GM23338 (cell line): ENCODE data around the gene GIPC1. TPM values are rescaled to one million over a fixed set of nuclear protein-coding genes. Genes with fewer than 3 reads are reported as not detected.
"Not testable (repeated sequence)": the region's sequence is repeated elsewhere in the genome, so short reads cannot be mapped to it uniquely, and the experiment has no call there.

Source experiments
- ATAC-seq: fragments of 200-7000 bp; cut with Tn5 transposase; 3 replicates; pipeline ENCODE4 v1.9.1; 2020
- DNase-seq: peaks from one replicate; pipeline ENCODE4 v3.0.0-alpha.2; 2015; ENCODE audit warnings: low spot score
- H2AFZ ChIP-seq: fragments of 200-600 bp; sonication (generic); 2 replicates; pipeline ENCODE4 v1.8.0; 2016; ENCODE audit warnings: antibody characterized with exemption, mild to moderate bottlenecking, moderate library complexity
- H3F3A ChIP-seq: fragments of 200-600 bp; sonication (generic); replicated peaks from 2 replicates; pipeline ENCODE4 v1.8.0; 2017; ENCODE audit warnings: antibody characterized with exemption, mixed run types, low read depth
- H3K27ac ChIP-seq: fragments of 200-600 bp; sonication (generic); 2 replicates; pipeline ENCODE4 v1.6.1; 2016; ENCODE audit warnings: low read depth
- H3K27me3 ChIP-seq: fragments of 200-600 bp; sonication (generic); 2 replicates; pipeline ENCODE4 v1.8.0; 2016; ENCODE audit warnings: mild to moderate bottlenecking, mixed run types, moderate library complexity; ENCODE audit not compliant: insufficient read depth
- H3K36me3 ChIP-seq: fragments of 200-600 bp; sonication (generic); 2 replicates; pipeline ENCODE4 v1.8.0; 2016; ENCODE audit warnings: mild to moderate bottlenecking; ENCODE audit not compliant: insufficient read depth
- H3K4me1 ChIP-seq: fragments of 200-600 bp; sonication (generic); 2 replicates; pipeline ENCODE4 v1.8.0; 2016; ENCODE audit warnings: mild to moderate bottlenecking, moderate library complexity; ENCODE audit not compliant: insufficient read depth
- H3K4me2 ChIP-seq: fragments of 200-600 bp; sonication (generic); 2 replicates; pipeline ENCODE4 v1.7.1; 2017; ENCODE audit warnings: mixed run types
- H3K4me3 ChIP-seq: fragments of 200-600 bp; sonication (generic); 2 replicates; pipeline ENCODE4 v1.6.1; 2016; ENCODE audit warnings: mixed run types
- H3K79me2 ChIP-seq: fragments of 200-600 bp; sonication (generic); replicated peaks from 2 replicates; pipeline ENCODE4 v1.8.0; 2017; ENCODE audit warnings: mild to moderate bottlenecking; ENCODE audit not compliant: insufficient read depth
- H3K9me2 ChIP-seq: fragments of 200-600 bp; sonication (generic); 2 replicates; pipeline ENCODE4 v1.8.0; 2017; ENCODE audit not compliant: insufficient read depth
- H4K20me1 ChIP-seq: fragments of 200-600 bp; sonication (generic); replicated peaks from 2 replicates; pipeline ENCODE4 v1.8.0; 2017; ENCODE audit warnings: mild to moderate bottlenecking; ENCODE audit not compliant: insufficient read depth
- H3K27ac Mint-ChIP-seq: 2 replicates; pipeline ENCODE4 v1.8.0; 2020; ENCODE audit warnings: inconsistent platforms, mild to moderate bottlenecking, moderate library complexity, mixed read lengths
- H3K27me3 Mint-ChIP-seq: 3 replicates; pipeline ENCODE4 v1.8.0; 2022; ENCODE audit warnings: low read depth, mild to moderate bottlenecking, moderate library complexity, mixed read lengths, inconsistent platforms; ENCODE audit not compliant: insufficient read depth, poor library complexity
- H3K36me3 Mint-ChIP-seq: 3 replicates; pipeline ENCODE4 v1.8.0; 2021; ENCODE audit warnings: low read depth, mild to moderate bottlenecking, inconsistent platforms, moderate library complexity, mixed read lengths
- H3K4me1 Mint-ChIP-seq: 3 replicates; pipeline ENCODE4 v1.8.0; 2020; ENCODE audit warnings: mild to moderate bottlenecking, inconsistent platforms, mixed read lengths
- H3K4me3 Mint-ChIP-seq: 3 replicates; pipeline ENCODE4 v1.8.0; 2021; ENCODE audit warnings: moderate library complexity, mild to moderate bottlenecking, inconsistent platforms, mixed read lengths
- H3K9me3 Mint-ChIP-seq: 3 replicates; pipeline ENCODE4 v1.8.0; 2020; ENCODE audit warnings: moderate library complexity, mild to moderate bottlenecking, inconsistent platforms, mixed read lengths
- CREB1 ChIP-seq: fragments of 250-450 bp; sonication (Bioruptor Pico); IDR thresholded peaks from 2 replicates; pipeline ENCODE4 v1.5.0; 2020; ENCODE audit warnings: low read depth, mild to moderate bottlenecking, moderate library complexity
- CTCF ChIP-seq, 2 experiments: fragments of 200-600 bp in 1 of 2; sonication (generic) in 1 of 2; conservative IDR thresholded peaks; 2 replicates each; pipeline versions ENCODE4 v1.5.1 to v1.6.1; 2016 to 2017; ENCODE audit warnings: antibody characterized with exemption in 2 of 2, low read depth in 2 of 2, mild to moderate bottlenecking in 2 of 2, moderate library complexity in 1 of 2
- ETS1 ChIP-seq: IDR thresholded peaks from 2 replicates; pipeline ENCODE4 v1.6.1; 2016; ENCODE audit warnings: antibody characterized with exemption
- EZH2 ChIP-seq: fragments of 200-600 bp; sonication (generic); IDR thresholded peaks from one replicate; pipeline ENCODE4 v1.8.0; 2017; ENCODE audit warnings: antibody characterized with exemption, mild to moderate bottlenecking, low read depth; ENCODE audit not compliant: unreplicated experiment
- EZH2phosphoT487 ChIP-seq: fragments of 200-600 bp; sonication (generic); IDR thresholded peaks from one replicate; pipeline ENCODE4 v1.8.1; 2018; ENCODE audit warnings: antibody characterized with exemption; ENCODE audit not compliant: unreplicated experiment
- JUNB ChIP-seq: IDR thresholded peaks from one replicate; pipeline ENCODE4 v1.6.1; 2016; ENCODE audit warnings: antibody characterized with exemption; ENCODE audit not compliant: unreplicated experiment
- NANOG ChIP-seq: IDR thresholded peaks from 2 replicates; pipeline ENCODE4 v1.6.1; 2016; ENCODE audit warnings: antibody characterized with exemption, borderline replicate concordance
- POLR2AphosphoS5 ChIP-seq: IDR thresholded peaks from 2 replicates; pipeline ENCODE4 v1.6.1; 2016; ENCODE audit warnings: antibody characterized with exemption, low read depth
- REST ChIP-seq: IDR thresholded peaks from one replicate; pipeline ENCODE4 v1.6.1; 2018; ENCODE audit warnings: antibody characterized with exemption; ENCODE audit not compliant: unreplicated experiment
- STAT1 ChIP-seq: IDR thresholded peaks from one replicate; pipeline ENCODE4 v1.6.1; 2016; ENCODE audit warnings: antibody characterized with exemption; ENCODE audit not compliant: unreplicated experiment
- ZNF114 ChIP-seq: fragments of 250-450 bp; sonication (Bioruptor Pico); IDR thresholded peaks from 2 replicates; pipeline ENCODE4 v1.5.0; 2020; ENCODE audit warnings: mild to moderate bottlenecking, moderate library complexity
- ZNF331 ChIP-seq: fragments of 250-450 bp; sonication (Bioruptor Pico); IDR thresholded peaks from 2 replicates; pipeline ENCODE4 v1.5.0; 2020; ENCODE audit warnings: low read depth, mild to moderate bottlenecking, moderate library complexity
- polyA plus RNA-seq: library from polyadenylated mRNA; unstranded; fragments of >200 nt; fragmentation: Nextera tagmentation; extraction: Ambion mirVana; gene quantifications from 2 replicates; pipeline ENCODE4 v1.2.1, GENCODE V29; 2016
- total RNA-seq: library from RNA; depleted of rRNA; stranded (reverse); fragments of >200 nt; shearing (Covaris generic); gene quantifications from 2 replicates; pipeline ENCODE4 v1.2.3, GENCODE V29; 2014

GIPC1 gene
- total and polyA plus RNA-seq, 2 experiments from 2014 or later = 51.6 to 106 TPM

- not testable (repeated sequence) for H3K27ac Mint-ChIP-seq, H3K36me3 ChIP-seq, H3K4me1 Mint-ChIP-seq, H3K27me3 Mint-ChIP-seq, H3K9me3 Mint-ChIP-seq, H2AFZ ChIP-seq, H3K27me3 ChIP-seq, DNase-seq, H3K4me2 ChIP-seq, H3K4me3 ChIP-seq, H3K36me3 Mint-ChIP-seq, H3F3A ChIP-seq, H3K9me2 ChIP-seq, H3K4me3 Mint-ChIP-seq, H3K4me1 ChIP-seq, H3K27ac ChIP-seq, ATAC-seq
- Histone ChIP-seq H4K20me1 (peaks cover 11% of the 10 kb centered on the region), H3K79me2 (peaks cover 54% of the 10 kb centered on the region)
Measured at GRCh38 chr19:14541979-14542378, 46.1 kb upstream of the GIPC1 start.

GRCh38 chr19:14540741-14541525 is 45.0 kb upstream of the GIPC1 start:
- ATAC-seq (no peak), DNase-seq (no peak)
- Histone ChIP-seq H4K20me1 (peaks cover 6% of the 10 kb centered on the region; the same call in 1 of the 2 replicates), H3F3A (0 out of 2 replicates have a peak, but pooled peaks cover 4% of the 10 kb centered on the region), H3K36me3 (no peaks in the 10 kb centered on the region), H3K4me3 (no peak overlapping the region), H3K9me2 (no peaks in the 10 kb centered on the region), H3K4me2 (no peak overlapping the region), H2AFZ (no peak overlapping the region), H3K4me1 (peaks cover 7% of the 10 kb centered on the region; the same call in 1 of the 2 replicates), H3K27ac (no peak overlapping the region), H3K79me2 (peaks cover 51% of the 10 kb centered on the region), H3K27me3 (no peaks in the 10 kb centered on the region)
- Mint-ChIP-seq H3K4me1 (peaks cover 4% of the 10 kb centered on the region), H3K27me3 (peaks cover 9% of the 10 kb centered on the region), H3K4me3 (no peak overlapping the region), H3K9me3 (no peaks in the 10 kb centered on the region), H3K36me3 (no peaks in the 10 kb centered on the region; the same call in 2 of the 3 replicates), H3K27ac (no peak overlapping the region)
- TF ChIP-seq POLR2AphosphoS5 (no peak), EZH2phosphoT487 (no peak), CREB1 (CRISPR knock-in tag) (no peak), NANOG (no peak), JUNB (no peak), ZNF114 (CRISPR knock-in tag) (no peak), EZH2 (no peak), STAT1 (no peak), ZNF331 (CRISPR knock-in tag) (no peak), CTCF (conservative IDR thresholded peaks at IDR 0.05; ENCODE audit: low read depth in 2 of 2) (no peak), ETS1 (no peak), REST (no peak)
